ENCODE data around the gene MVP. TPM values are rescaled to one million over a fixed set of nuclear protein-coding genes. Genes with fewer than 3 reads are reported as not detected.

MVP gene
- total and polyA plus RNA-seq, 10 donors = 72.3 to 200 (median 152) TPM

DNA sequence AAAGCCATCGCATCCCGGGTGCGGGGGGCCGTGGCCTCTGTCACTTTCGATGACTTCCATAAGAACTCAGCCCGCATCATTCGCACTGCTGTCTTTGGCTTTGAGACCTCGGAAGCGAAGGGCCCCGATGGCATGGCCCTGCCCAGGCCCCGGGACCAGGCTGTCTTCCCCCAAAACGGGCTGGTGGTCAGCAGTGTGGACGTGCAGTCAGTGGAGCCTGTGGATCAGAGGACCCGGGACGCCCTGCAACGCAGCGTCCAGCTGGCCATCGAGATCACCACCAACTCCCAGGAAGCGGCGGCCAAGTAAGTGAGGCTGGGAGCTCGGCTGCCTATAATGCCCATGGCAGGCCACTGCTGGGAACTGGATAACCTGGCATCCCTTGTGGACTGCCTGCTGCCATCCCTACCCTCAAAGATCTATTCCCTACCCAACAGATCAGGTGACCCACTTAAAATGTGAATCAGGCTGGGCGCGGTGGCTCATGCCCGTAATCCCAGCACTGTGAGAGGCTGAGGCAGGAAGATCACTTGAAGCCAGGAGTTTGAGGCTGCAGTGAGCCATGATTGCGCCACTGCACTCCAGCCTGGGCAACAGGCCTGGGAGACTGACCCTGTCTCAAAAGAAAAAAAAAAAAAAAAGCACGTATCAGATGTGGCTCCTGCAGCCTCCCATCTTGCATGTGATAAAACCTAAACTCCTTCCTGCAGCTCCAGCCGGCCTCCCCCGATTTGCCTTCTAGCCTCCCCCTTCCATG lies 24.5 kb downstream of the MVP start:
- no peaks in the 10 kb centered on the region for H3K9me3 ChIP-seq
- intact Hi-C loops (cut with DNase I; ENCODE audit: low total_unique reads) = no loop called here
- peaks cover 0 to 100% (median 78%) of the 10 kb centered on the region in 6 donors for H3K36me3 ChIP-seq
- TF ChIP-seq, protein P1, sequence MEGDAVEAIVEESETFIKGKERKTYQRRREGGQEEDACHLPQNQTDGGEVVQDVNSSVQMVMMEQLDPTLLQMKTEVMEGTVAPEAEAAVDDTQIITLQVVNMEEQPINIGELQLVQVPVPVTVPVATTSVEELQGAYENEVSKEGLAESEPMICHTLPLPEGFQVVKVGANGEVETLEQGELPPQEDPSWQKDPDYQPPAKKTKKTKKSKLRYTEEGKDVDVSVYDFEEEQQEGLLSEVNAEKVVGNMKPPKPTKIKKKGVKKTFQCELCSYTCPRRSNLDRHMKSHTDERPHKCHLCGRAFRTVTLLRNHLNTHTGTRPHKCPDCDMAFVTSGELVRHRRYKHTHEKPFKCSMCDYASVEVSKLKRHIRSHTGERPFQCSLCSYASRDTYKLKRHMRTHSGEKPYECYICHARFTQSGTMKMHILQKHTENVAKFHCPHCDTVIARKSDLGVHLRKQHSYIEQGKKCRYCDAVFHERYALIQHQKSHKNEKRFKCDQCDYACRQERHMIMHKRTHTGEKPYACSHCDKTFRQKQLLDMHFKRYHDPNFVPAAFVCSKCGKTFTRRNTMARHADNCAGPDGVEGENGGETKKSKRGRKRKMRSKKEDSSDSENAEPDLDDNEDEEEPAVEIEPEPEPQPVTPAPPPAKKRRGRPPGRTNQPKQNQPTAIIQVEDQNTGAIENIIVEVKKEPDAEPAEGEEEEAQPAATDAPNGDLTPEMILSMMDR (IDR thresholded peaks at IDR 0.05 in 8 of 11, conservative IDR thresholded peaks at IDR 0.05 in 3 of 11) = no peak
- TF ChIP-seq POLR2AphosphoS5 (IDR thresholded peaks at IDR 0.05) (peak in 1 of 3 donors; percentile 61), POLR2A (IDR thresholded peaks at IDR 0.05) (no peak)
- H3K4me3 ChIP-seq = no peak overlapping the region
- no peak overlapping the region for H3K27ac ChIP-seq
- H3K4me1 ChIP-seq = peaks cover 0 to 19% (median 13%) of the 10 kb centered on the region in 6 donors
- 90 to 97% (median 94%) methylated on average over 18 to 28 of the region's 28 CpGs for WGBS, 5 donors
- DNase-seq = no peak
- H3K27me3 ChIP-seq (replicated peaks in 1 of 7) = no peaks in the 10 kb centered on the region

DNA sequence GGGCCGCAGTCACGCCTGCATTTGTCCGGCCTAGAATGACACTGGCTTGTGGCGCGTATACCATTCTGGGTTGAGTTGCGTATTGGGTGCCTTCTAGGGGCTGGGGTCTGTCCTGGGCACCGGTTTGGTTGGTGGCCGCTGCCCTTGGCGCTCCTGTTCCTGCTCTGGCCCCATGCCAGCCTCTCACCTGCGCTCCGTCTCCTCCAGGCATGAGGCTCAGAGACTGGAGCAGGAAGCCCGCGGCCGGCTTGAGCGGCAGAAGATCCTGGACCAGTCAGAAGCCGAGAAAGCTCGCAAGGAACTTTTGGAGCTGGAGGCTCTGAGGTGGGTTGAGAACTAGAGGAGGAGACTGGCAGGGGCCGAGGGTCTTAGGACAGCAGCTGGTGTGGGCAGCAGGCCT lies 25.4 kb downstream of the MVP start:
- 95 to 97% (median 96%) methylated on average over 18 of the region's 18 CpGs for WGBS, 5 donors
- H3K27me3 ChIP-seq (replicated peaks in 1 of 7) = no peaks in the 10 kb centered on the region
- no peak overlapping the region for H3K27ac ChIP-seq
- H3K36me3 ChIP-seq = peaks cover 0 to 100% (median 69%) of the 10 kb centered on the region in 6 donors
- no peak overlapping the region for H3K4me3 ChIP-seq
- peaks cover 0 to 14% (median 6%) of the 10 kb centered on the region in 6 donors for H3K4me1 ChIP-seq
- H3K9me3 ChIP-seq = no peaks in the 10 kb centered on the region
- intact Hi-C loops (cut with DNase I; ENCODE audit: low total_unique reads) = no loop called here
- no peak for DNase-seq
- TF ChIP-seq POLR2AphosphoS5 (IDR thresholded peaks at IDR 0.05) = peak in 1 of 3 donors; percentile 4
- TF ChIP-seq POLR2A (IDR thresholded peaks at IDR 0.05) = no peak

DNA sequence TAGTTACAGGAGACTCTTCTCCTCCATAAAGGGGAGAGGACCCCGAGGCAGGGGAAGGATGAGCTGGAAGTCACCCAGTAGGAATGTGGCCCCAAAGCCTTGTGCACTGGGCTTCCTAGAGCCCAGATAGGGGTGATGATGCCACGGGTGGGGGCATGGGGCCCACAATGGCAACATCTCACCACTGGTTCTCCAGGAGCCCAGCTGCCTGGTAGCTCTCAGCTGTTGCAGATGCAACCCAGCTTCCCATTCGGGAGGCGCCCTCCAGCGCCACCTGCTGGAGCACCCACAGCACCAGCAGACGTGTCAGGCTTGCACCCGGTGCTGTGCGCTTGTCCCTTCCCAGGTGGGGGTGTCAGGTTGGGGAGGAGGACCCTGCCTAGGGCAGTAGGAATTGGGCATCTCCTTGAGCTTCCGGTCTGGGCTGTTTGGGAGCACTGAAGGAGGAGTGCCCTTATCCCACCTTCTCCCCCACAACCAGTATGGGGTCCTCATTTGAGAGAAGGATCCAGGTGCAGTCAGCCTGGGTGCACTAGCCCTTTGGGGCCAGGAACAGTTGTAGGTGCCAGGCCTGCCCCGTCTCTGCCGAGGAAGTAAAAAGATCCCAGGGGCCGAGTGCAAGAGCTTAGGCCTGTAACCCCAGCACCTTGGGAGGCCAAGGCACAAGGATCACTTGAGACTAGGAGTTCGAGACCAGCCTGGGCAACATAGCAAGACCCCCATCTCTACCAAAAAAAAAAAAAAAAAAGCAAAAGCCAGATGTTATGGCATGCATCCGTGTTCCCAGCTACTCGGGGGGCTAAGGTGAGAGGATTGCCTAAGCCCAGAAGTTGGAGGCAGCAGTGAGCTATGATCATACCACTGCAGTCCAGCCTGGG lies 28.4 kb downstream of the MVP start:
- TF ChIP-seq POLR2A (IDR thresholded peaks at IDR 0.05) = no peak
- TF ChIP-seq, protein P1 (IDR thresholded peaks at IDR 0.05 in 8 of 11, conservative IDR thresholded peaks at IDR 0.05 in 3 of 11) = peak; percentile 66 to 92 (median 84)
- peak; percentile 70 to 83 (median 72) for TF ChIP-seq POLR2AphosphoS5 (IDR thresholded peaks at IDR 0.05)
- Histone ChIP-seq H3K4me3 (no peak overlapping the region), H3K4me1 (peaks cover 0 to 22% (median 12%) of the 10 kb centered on the region in 6 donors), H3K27me3 (replicated peaks in 1 of 7) (no peaks in the 10 kb centered on the region), H3K27ac (peak overlapping the region in 3 of 8 donors; percentile 15 to 30 (median 28)), H3K36me3 (peaks cover 0 to 74% (median 43%) of the 10 kb centered on the region in 6 donors), H3K9me3 (no peaks in the 10 kb centered on the region)
- intact Hi-C loops (cut with DNase I; ENCODE audit: low total_unique reads) = no loop called here
- WGBS, 5 donors = 44 to 83% (median 49%) methylated on average over 7 to 15 of the region's 15 CpGs
- peak; percentile 96 for DNase-seq

DNA sequence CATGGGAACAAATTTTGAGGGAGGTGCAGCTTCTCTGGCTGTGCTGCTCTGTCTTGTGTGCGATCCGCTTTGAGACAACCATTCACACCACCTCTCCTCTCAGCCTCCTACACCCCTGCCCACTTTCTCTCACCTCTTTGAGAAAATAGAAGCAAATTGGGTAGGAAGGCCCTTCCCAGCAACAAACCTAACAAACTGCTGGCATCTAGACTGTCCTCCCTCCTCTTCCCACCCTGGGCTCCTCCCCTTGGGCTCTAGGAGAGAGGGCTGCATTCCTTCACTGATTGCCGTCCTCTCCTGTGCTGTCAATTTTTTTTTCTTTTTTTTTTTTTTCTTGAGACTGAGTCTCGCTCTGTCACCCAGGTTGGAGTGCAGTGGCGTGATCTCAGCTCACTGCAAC lies 29.2 kb downstream of the MVP start:
- peaks cover 0 to 65% (median 35%) of the 10 kb centered on the region in 6 donors for H3K36me3 ChIP-seq
- H3K4me3 ChIP-seq = no peak overlapping the region
- no peak for DNase-seq
- H3K9me3 ChIP-seq = no peaks in the 10 kb centered on the region
- H3K27ac ChIP-seq = peak overlapping the region in 2 of 8 donors; percentile 18 to 33
- TF ChIP-seq, protein P1 (IDR thresholded peaks at IDR 0.05 in 8 of 11, conservative IDR thresholded peaks at IDR 0.05 in 3 of 11) = no peak
- H3K4me1 ChIP-seq = peaks cover 0 to 22% (median 12%) of the 10 kb centered on the region in 6 donors
- H3K27me3 ChIP-seq (replicated peaks in 1 of 7) = no peaks in the 10 kb centered on the region
- intact Hi-C loops (cut with DNase I; ENCODE audit: low total_unique reads) = no loop called here
- WGBS, 5 donors = 80 to 89% (median 88%) methylated on average over 5 of the region's 5 CpGs

Measured in spleen (tissue), 11 donors.